Measurements from ENCODE around the gene AATK.

- TF ChIP-seq POLR2A (IDR thresholded peaks at IDR 0.05; ENCODE audit: low read length) (no peak), GATA1 (IDR thresholded peaks at IDR 0.05; ENCODE audit: low read depth, low read length) (no peak)
Measured at GRCh38 chr17:81187120-81187519, 21.1 kb upstream of the AATK start.
